ENCODE measurements around the gene ATAT1.
"Not testable (repeated sequence)": the region's sequence is repeated elsewhere in the genome, so short reads cannot be mapped to it uniquely, and the experiment has no call there.

Gene ATAT1

GRCh38 chr6:30597315-30598144, 29.1 kb upstream of the ATAT1 start:
- TF ChIP-seq, protein P1, sequence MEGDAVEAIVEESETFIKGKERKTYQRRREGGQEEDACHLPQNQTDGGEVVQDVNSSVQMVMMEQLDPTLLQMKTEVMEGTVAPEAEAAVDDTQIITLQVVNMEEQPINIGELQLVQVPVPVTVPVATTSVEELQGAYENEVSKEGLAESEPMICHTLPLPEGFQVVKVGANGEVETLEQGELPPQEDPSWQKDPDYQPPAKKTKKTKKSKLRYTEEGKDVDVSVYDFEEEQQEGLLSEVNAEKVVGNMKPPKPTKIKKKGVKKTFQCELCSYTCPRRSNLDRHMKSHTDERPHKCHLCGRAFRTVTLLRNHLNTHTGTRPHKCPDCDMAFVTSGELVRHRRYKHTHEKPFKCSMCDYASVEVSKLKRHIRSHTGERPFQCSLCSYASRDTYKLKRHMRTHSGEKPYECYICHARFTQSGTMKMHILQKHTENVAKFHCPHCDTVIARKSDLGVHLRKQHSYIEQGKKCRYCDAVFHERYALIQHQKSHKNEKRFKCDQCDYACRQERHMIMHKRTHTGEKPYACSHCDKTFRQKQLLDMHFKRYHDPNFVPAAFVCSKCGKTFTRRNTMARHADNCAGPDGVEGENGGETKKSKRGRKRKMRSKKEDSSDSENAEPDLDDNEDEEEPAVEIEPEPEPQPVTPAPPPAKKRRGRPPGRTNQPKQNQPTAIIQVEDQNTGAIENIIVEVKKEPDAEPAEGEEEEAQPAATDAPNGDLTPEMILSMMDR (IDR thresholded peaks at IDR 0.05; ENCODE audit: low read depth, low read length) = peak; percentile 75
- DNase-seq (ENCODE audit: extremely low read depth, low read depth) = not testable (repeated sequence)

DNA sequence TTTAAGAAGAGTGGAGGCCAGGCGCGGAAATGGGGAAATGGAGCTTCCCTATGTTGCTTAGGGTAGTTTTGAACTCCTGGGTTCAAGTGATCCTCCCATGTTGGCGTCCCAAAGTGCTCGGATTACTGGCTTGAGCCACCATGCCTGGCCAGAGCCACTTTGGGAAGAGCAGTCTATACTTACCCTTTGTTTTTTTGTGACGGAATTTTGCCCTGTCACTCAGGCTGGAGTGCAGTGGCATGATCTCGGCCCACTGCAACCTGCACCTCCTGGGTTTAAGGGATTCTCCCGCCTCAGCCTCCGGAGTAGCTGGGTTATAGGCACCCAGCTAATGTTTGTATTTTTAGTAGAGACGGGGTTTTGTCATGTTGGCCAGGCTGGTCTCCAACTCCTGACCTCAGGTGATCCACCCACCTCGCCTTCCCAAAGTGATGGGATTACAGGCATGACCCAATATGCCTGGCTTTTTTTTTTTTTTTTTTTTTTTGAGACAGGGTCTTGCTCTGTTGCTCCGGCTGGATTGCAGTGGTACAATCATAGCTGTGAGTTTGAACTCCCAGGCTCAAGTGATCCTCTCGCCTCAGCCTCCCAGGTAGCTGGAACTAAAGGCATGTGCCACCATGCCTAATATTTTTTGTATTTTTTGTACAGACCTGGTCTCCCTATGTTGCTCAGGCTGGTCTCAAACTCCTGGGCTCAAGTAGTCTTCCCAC, 27.6 kb upstream of the ATAT1 start:
- TF ChIP-seq, protein P1 (IDR thresholded peaks at IDR 0.05; ENCODE audit: low read depth, low read length) = no peak
- DNase-seq (ENCODE audit: extremely low read depth, low read depth) = no peak

- TF ChIP-seq, protein P1 (IDR thresholded peaks at IDR 0.05; ENCODE audit: low read depth, low read length) = no peak
Measured at GRCh38 chr6:30599625-30600324, 26.9 kb upstream of the ATAT1 start.

GRCh38 chr6:30600451-30600961, 26.2 kb upstream of the ATAT1 start:
- TF ChIP-seq, protein P1 (IDR thresholded peaks at IDR 0.05; ENCODE audit: low read depth, low read length) = no peak
- DNase-seq (ENCODE audit: extremely low read depth, low read depth) = no peak

More at GRCh38 chr6:30599625-30600324, 26.9 kb upstream of the ATAT1 start:
- no peak for DNase-seq (ENCODE audit: extremely low read depth, low read depth)

- TF ChIP-seq, protein P1 (IDR thresholded peaks at IDR 0.05; ENCODE audit: low read depth, low read length) = no peak
- DNase-seq (ENCODE audit: extremely low read depth, low read depth) = no peak
Measured at GRCh38 chr6:30601436-30601814, 25.2 kb upstream of the ATAT1 start.

GRCh38 chr6:30601815-30602641, 24.6 kb upstream of the ATAT1 start:
- no peak for DNase-seq (ENCODE audit: extremely low read depth, low read depth)
- TF ChIP-seq, protein P1 (IDR thresholded peaks at IDR 0.05; ENCODE audit: low read depth, low read length) = no peak
